GM12874 (cell line): ENCODE results near the gene TAS1R1.

Experiments used
- CTCF ChIP-seq: IDR thresholded peaks from 2 replicates; pipeline ENCODE4 v1.5.1; 2011; ENCODE audit warnings: low read depth, mild to moderate bottlenecking, control low read depth, low read length, moderate library complexity; ENCODE audit not compliant: insufficient read depth

Gene TAS1R1

GRCh38 chr1:6627841-6628545, 72.9 kb downstream of the TAS1R1 start:
- no peak for TF ChIP-seq CTCF

- no peak for TF ChIP-seq CTCF
Observed at GRCh38 chr1:6628971-6629479, 73.9 kb downstream of the TAS1R1 start.
